K562 (cell line): ENCODE measurements around the gene CUEDC2. TPM values are rescaled to one million over a fixed set of nuclear protein-coding genes. Genes with fewer than 3 reads are reported as not detected.

Source experiments
- CBX2 ChIP-seq: fragments of 200-600 bp; sonication (generic); IDR thresholded peaks from one replicate; pipeline ENCODE4 v1.6.1; 2012; ENCODE audit warnings: mild to moderate bottlenecking, low read length, inconsistent platforms; ENCODE audit not compliant: insufficient read depth, poor library complexity, severe bottlenecking
- CSDE1 ChIP-seq, 2 experiments: fragments of 450-650 bp; IDR thresholded peaks; 2 replicates each; pipeline ENCODE4 v1.6.1; 2016; ENCODE audit warnings: mild to moderate bottlenecking in 1 of 2
- EZH2 ChIP-seq: IDR thresholded peaks from 2 replicates; pipeline ENCODE4 v1.6.1; 2012; ENCODE audit warnings: low read depth, mild to moderate bottlenecking, inconsistent platforms, low read length, borderline replicate concordance
- FOSL1 ChIP-seq: fragments of 200-800 bp; sonication (Bioruptor generic); conservative IDR thresholded peaks from 2 replicates; pipeline ENCODE4 v1.6.1; 2016; ENCODE audit warnings: missing genetic modification characterization, missing compliant biosample characterization
- MIER1 ChIP-seq: fragments of 450-650 bp; IDR thresholded peaks from 2 replicates; pipeline ENCODE4 v1.6.1; 2016; ENCODE audit warnings: antibody characterized with exemption, mild to moderate bottlenecking, low read depth
- NFYB ChIP-seq: IDR thresholded peaks from 2 replicates; pipeline ENCODE4 v1.6.1; 2011; ENCODE audit warnings: mild to moderate bottlenecking, moderate library complexity; ENCODE audit not compliant: insufficient read length; ENCODE audit errors: extremely low read depth
- NONO ChIP-seq, 2 experiments: fragments of 200-400 bp in 1 of 2; fragments of 450-650 bp in 1 of 2; formaldehyde crosslinking in 1 of 2; IDR thresholded peaks; 2 replicates each; pipeline ENCODE4 v1.6.1; 2017; ENCODE audit warnings: low read depth in 2 of 2, mild to moderate bottlenecking in 2 of 2, moderate library complexity in 2 of 2, low read length in 1 of 2
- TCF7L2 ChIP-seq: fragments of 150-350 bp; IDR thresholded peaks from 2 replicates; pipeline ENCODE4 v1.6.1; 2016; ENCODE audit warnings: low read depth, mild to moderate bottlenecking, low read length, moderate library complexity
- TEAD4 ChIP-seq, 2 experiments: sonication (generic) in 1 of 2; formaldehyde crosslinking in 1 of 2; IDR thresholded peaks; 2 replicates each; pipeline versions ENCODE4 v1.6.1 to v1.8.0; 2012 to 2022; ENCODE audit warnings: borderline replicate concordance in 1 of 2, inconsistent platforms in 1 of 2, low read length in 1 of 2, mild to moderate bottlenecking in 1 of 2, missing genetic modification reagents in 1 of 2
- TFAM ChIP-seq: fragments of 250-450 bp; sonication (Bioruptor Pico); conservative IDR thresholded peaks from 2 replicates; pipeline ENCODE4 v1.5.0; 2021; ENCODE audit warnings: mild to moderate bottlenecking, moderate library complexity
- ZFP30 ChIP-seq: fragments of 250-450 bp; sonication (Bioruptor Pico); IDR thresholded peaks from 2 replicates; pipeline ENCODE4 v1.8.0; 2022; ENCODE audit warnings: moderate library complexity, mild to moderate bottlenecking, inconsistent platforms, borderline replicate concordance
- ZNF197 ChIP-seq: fragments of 200-800 bp; sonication (Bioruptor generic); IDR thresholded peaks from 2 replicates; pipeline ENCODE4 v1.6.1; 2016; ENCODE audit warnings: low read depth, missing genetic modification characterization, missing compliant biosample characterization
- ZNF311 ChIP-seq: fragments of 250-450 bp; sonication (Bioruptor Pico); IDR thresholded peaks from 2 replicates; pipeline ENCODE4 v1.4.0; 2020; ENCODE audit warnings: mild to moderate bottlenecking, moderate library complexity
- polyA plus RNA-seq, 8 experiments: library from polyadenylated mRNA; depleted of rRNA in 4 of 8; stranded (reverse) in 5 of 8; unstranded in 3 of 8; fragments of >200 nt; fragmentation: Nextera tagmentation in 2 of 8; fragmentation: Illumina TruSeq in 1 of 8; extraction: Ambion mirVana in 2 of 8; extraction: Trizol in 1 of 8; gene quantifications; 2 replicates each; pipeline versions ENCODE4 v1.2.1 to v1.2.3, GENCODE V29; 2011 to 2014; ENCODE audit warnings: inconsistent platforms in 1 of 8, missing spikeins in 1 of 8
- total RNA-seq, 7 experiments: library from RNA; depleted of rRNA in 6 of 7; stranded (reverse); fragments of >200 nt in 6 of 7; fragmentation: Illumina TruSeq in 2 of 7; extraction: Trizol in 2 of 7; gene quantifications; 2 replicates each; pipeline versions ENCODE4 v1.2.1 to v1.2.3, GENCODE V29; 2011 to 2021; ENCODE audit warnings: low replicate concordance in 1 of 7
- TF ChIP-seq, protein P1 (sequence below), 2 experiments: fragments of 450-650 bp; formaldehyde crosslinking in 1 of 2; IDR thresholded peaks; 2 replicates each; pipeline versions ENCODE4 v1.4.0 to v1.6.1; 2014 to 2020; ENCODE audit warnings: mild to moderate bottlenecking in 2 of 2, borderline replicate concordance in 1 of 2, low read depth in 1 of 2
- TF ChIP-seq, protein P2 (sequence below), 2 experiments: IDR thresholded peaks in 1 of 2; conservative IDR thresholded peaks in 1 of 2; 2 replicates each; pipeline ENCODE4 v1.6.1; 2016; ENCODE audit warnings: low read depth in 2 of 2, mild to moderate bottlenecking in 1 of 2, missing compliant biosample characterization in 1 of 2, missing genetic modification characterization in 1 of 2, moderate library complexity in 1 of 2

The CUEDC2 gene
- total and polyA plus RNA-seq, 9 of the 15 experiments (the other 6 are each of a cell fraction or from before 2014, with no cell fraction given) = 8.5 to 48.9 (median 27.4) TPM

DNA sequence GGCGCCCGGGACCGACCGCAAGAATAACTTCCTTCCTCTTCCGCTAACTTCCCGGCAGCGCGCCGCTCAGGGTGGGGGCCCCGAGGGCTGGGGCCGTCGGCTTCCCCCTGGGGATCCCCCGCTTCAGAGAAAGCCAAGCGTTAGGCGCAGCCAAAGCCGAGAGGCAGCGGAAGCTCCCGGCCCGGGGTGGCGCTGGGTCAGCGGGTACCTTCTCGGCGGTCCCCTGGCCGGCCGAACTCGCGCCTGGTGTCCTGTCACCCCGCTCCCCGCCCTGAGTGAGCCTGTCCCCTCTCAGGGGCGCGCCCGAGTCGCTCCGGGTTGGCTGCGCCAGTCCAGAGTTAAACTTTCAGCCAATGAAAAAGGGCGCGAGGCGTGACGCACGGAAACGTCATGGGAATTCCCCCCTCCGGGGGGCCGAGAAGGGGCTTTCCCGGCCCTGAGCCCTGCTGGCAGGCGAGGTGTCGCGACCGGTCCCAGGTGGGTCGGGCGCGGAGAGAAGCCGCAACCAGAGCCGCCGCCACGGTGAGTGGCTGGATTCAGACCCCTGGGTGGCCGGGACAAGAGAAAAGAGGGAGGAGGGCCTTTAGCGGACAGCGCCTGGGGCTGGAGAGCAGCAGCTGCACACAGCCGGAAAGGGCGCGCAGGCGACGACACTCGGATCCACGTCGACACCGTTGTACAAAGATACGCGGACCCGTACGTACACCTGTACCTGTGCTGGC is 38.1 kb downstream of the CUEDC2 start (continued):
- TF ChIP-seq ZNF311 (CRISPR knock-in tag) (no peak), NFYB (peak; percentile 58), ZNF197 (CRISPR knock-in tag) (no peak), TEAD4 (IDR thresholded peaks at IDR 0.05; ENCODE audit: low read length) (no peak), TEAD4 (CRISPR knock-in tag; IDR thresholded peaks at IDR 0.05; ENCODE audit: borderline replicate concordance) (no peak), TCF7L2 (no peak), CBX2 (no peak), EZH2 (no peak), MIER1 (no peak), ZFP30 (CRISPR knock-in tag) (no peak), NONO (IDR thresholded peaks at IDR 0.05; ENCODE audit: low read depth in 2 of 2, low read length in 1 of 2) (0 out of 4 replicates have a peak, but pooled peaks of 1 of the 2 experiments have one; percentile 33), FOSL1 (tag) (no peak), TFAM (CRISPR knock-in tag) (no peak), CSDE1 (IDR thresholded peaks at IDR 0.05) (peak in 1 of 2 experiments; percentile 15; a peak in 1 of 4 replicates)
- TF ChIP-seq, protein P1, sequence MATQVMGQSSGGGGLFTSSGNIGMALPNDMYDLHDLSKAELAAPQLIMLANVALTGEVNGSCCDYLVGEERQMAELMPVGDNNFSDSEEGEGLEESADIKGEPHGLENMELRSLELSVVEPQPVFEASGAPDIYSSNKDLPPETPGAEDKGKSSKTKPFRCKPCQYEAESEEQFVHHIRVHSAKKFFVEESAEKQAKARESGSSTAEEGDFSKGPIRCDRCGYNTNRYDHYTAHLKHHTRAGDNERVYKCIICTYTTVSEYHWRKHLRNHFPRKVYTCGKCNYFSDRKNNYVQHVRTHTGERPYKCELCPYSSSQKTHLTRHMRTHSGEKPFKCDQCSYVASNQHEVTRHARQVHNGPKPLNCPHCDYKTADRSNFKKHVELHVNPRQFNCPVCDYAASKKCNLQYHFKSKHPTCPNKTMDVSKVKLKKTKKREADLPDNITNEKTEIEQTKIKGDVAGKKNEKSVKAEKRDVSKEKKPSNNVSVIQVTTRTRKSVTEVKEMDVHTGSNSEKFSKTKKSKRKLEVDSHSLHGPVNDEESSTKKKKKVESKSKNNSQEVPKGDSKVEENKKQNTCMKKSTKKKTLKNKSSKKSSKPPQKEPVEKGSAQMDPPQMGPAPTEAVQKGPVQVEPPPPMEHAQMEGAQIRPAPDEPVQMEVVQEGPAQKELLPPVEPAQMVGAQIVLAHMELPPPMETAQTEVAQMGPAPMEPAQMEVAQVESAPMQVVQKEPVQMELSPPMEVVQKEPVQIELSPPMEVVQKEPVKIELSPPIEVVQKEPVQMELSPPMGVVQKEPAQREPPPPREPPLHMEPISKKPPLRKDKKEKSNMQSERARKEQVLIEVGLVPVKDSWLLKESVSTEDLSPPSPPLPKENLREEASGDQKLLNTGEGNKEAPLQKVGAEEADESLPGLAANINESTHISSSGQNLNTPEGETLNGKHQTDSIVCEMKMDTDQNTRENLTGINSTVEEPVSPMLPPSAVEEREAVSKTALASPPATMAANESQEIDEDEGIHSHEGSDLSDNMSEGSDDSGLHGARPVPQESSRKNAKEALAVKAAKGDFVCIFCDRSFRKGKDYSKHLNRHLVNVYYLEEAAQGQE (IDR thresholded peaks at IDR 0.05; ENCODE audit: borderline replicate concordance) = peak; percentile 59
- TF ChIP-seq, protein P1 (CRISPR knock-in tag; IDR thresholded peaks at IDR 0.05; ENCODE audit: low read depth) = peak; percentile 74
- TF ChIP-seq, protein P2, sequence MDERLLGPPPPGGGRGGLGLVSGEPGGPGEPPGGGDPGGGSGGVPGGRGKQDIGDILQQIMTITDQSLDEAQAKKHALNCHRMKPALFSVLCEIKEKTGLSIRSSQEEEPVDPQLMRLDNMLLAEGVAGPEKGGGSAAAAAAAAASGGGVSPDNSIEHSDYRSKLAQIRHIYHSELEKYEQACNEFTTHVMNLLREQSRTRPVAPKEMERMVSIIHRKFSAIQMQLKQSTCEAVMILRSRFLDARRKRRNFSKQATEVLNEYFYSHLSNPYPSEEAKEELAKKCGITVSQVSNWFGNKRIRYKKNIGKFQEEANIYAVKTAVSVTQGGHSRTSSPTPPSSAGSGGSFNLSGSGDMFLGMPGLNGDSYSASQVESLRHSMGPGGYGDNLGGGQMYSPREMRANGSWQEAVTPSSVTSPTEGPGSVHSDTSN (CRISPR knock-in tag; IDR thresholded peaks at IDR 0.05; ENCODE audit: low read depth) = no peak
- TF ChIP-seq, protein P2 (tag; conservative IDR thresholded peaks at IDR 0.05; ENCODE audit: low read depth) = no peak
